ENCODE data around the gene AKAP17A.
A peak's percentile ranks its signal among the peaks of the same experiment; 100 is the strongest.

Gene AKAP17A

DNA sequence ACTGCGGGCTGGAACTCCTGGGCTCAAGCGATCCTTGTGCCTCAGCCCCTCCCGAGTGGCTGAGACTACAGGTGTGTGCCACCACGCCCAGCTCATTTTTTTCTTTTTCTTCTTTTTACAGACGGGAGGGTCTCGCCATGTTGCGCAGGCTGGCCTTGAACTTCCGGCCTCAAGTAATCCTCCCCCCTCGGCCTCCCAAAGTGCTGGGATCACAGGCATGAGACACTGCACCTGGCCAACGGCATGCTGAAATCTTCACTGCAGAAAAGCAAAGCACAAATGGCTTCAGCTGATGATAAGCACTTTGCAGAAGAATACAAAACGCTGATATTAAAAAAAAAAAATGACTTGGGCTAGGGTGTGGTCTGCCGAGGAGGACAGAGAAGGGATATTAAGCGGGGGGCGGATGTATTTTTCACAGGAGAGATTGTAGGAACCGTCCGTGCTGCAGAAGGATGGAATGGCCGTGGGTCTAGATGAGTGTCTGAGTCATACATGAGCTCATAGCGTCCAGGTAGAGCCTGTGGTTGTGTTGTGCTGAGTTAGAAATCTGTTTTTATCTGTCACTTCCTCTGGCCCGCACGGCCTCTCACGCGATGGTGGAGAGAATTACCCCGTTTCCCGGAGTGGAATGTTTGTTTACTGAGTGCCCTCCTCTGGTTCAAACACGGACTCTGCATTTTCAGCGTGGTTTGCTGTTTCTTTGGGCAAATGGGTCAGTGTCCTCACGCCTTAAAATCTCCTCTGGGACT lies 8.5 kb upstream of the AKAP17A start:
- no peak for DNase-seq (ENCODE audit: low spot score)

DNA sequence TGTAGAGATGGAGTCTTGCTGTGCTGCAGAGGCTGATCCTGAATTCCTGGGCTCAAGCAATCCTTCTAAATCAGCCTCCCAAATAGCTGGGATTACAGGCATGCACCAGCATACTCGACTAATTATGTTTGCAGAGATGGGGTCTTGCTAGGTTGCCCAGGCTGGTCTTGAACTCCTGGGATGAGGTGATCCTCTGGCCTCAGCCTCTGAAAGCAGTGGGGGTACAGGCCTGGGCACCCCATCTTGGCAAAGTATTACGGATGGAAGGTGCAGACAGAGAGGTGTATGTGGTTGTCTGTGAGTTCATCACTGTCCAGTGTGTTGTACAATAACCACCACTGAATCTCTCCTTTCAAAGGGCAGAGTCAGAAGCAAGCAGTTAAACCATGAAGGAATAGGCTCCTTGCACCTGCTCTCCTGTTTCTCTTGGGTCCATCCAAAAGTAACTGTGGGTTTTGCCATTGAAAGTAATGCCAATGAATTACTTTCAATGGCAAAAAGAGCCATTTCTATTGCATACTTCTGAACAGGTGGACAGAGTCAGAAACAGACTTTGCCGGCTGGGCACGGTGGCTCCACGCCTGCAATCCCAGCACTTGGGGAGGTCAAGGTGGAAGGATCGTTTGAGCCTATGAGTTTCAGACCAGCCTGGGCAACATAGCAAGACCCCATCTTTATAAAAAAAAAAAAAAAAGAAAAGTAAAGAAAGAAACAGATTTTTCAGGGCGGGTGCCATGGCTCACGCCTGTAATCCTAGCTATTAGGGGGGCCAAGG lies 7.0 kb upstream of the AKAP17A start:
- no peak for DNase-seq (ENCODE audit: low spot score)

DNA sequence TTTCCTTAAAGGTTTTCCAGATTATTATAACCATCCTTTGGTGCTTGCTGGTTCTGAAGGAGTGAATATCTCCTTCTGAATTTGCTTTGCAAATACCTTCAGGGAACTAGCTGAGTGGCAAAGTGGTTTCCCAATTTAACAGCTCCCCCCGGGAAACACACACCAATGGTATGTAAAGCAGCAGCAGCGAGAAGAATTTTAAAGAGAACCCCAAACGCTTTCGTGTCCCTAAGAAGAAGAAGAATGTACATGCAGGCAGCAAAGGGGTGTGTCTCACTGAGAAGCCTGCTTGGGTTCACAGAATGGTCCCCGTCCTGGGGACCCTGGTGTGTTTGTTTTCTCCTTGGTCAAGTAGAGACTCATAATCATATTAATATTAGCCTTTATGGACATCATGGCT lies 4.2 kb upstream of the AKAP17A start:
- DNase-seq (ENCODE audit: low spot score), result no peak

DNA sequence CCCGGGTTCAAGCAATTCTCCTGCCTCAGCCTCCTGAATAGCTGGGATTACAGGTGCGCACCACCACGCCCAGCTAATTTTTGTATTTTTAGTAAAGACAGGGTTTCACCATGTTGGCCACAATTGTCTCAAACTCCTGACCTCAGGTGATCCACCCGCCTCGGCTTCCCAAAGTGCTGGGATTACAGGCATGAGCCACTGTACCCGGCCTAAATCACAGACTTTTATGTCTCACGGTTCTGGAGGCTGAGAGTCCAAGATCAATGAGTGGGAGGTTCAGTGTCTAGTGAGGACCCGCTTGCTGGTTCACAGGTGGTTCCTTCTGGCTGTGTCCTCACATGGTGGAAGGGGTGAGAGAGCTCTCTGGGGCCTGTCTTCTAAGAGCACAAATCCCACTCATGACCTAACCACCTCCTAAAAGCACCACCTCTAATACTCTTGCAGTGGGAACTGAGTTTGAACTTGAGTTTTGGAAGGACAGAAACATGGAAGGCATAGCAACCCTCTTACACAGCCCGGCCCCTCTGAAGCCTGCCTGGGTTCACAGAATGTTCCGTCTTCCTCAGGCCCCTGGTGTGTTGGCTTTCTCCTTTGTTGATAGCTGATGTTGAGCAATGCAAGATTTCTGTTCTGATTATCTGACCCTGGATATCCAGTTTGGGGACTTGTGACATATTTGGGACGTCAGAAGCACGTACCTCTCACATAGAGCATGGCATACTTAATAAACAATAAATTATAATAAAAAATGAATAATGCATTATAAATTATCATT lies 1.9 kb upstream of the AKAP17A start:
- DNase-seq (ENCODE audit: low spot score), result no peak

DNA sequence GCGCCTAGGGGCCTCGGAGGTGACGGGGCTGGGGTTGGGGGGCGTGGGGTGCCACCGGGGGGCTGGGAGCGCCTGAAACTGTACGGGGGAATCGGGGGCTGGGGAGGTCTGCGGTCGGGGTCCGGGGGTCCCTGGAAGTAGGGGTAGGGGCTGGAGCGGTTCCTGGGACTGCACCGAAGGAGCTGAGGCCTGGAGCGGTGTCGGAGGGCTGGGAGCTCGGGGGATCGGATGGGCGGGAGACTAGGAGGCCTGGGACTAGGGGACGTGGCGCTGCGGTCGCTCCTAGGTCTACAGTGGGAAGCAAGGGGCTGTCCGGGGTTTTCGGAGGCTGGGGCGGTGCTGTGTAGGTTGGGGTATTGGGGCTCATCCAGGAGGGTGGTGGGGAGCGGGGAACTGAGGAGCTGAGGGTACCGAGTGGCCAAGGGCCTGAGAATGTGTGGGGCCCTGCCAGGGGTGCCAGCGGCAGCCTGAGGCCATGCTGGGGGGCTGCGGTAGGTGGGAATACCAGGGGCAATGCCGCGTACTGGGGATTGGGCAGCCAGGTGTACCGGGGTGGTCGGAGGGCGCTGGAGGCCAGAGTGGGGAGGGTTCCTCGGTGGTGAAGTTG lies 562 bp downstream of the AKAP17A start:
- DNase-seq (ENCODE audit: low spot score), result peak; percentile 44

DNA sequence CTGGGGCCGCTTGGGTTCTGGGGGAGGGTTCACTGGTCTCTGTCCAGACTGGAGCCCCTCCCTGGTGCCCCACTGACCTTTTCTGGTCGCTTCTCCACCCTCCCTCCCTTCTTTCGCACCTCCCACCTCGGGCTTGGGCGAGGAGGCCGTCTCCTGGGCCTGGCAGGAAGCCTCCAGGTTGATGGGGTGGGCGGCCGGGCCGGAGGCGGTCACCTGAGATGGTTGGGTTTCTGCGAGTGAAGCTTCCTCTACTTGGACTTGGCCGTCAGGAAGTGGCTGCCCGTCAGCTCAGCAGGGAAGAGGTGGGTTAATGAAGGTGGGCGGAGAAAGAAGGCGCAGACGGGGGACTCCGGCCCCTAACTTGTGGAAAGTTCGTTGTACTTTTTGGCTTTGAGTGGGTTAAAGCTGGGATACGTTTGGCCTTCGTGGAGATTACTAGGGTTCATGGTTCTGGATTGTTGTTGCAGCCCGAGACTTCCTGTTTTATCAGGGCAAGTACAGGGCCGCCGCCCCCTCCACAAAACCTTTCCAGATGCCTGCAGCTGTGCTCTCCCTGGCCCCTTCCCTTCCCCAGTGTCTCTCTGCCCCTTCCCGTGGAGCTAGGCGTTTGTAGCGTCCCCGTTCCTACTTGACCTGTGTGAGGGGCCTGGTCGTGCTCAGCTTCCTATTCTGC lies 1.2 kb downstream of the AKAP17A start:
- DNase-seq (ENCODE audit: low spot score), result peak; percentile 24

DNA sequence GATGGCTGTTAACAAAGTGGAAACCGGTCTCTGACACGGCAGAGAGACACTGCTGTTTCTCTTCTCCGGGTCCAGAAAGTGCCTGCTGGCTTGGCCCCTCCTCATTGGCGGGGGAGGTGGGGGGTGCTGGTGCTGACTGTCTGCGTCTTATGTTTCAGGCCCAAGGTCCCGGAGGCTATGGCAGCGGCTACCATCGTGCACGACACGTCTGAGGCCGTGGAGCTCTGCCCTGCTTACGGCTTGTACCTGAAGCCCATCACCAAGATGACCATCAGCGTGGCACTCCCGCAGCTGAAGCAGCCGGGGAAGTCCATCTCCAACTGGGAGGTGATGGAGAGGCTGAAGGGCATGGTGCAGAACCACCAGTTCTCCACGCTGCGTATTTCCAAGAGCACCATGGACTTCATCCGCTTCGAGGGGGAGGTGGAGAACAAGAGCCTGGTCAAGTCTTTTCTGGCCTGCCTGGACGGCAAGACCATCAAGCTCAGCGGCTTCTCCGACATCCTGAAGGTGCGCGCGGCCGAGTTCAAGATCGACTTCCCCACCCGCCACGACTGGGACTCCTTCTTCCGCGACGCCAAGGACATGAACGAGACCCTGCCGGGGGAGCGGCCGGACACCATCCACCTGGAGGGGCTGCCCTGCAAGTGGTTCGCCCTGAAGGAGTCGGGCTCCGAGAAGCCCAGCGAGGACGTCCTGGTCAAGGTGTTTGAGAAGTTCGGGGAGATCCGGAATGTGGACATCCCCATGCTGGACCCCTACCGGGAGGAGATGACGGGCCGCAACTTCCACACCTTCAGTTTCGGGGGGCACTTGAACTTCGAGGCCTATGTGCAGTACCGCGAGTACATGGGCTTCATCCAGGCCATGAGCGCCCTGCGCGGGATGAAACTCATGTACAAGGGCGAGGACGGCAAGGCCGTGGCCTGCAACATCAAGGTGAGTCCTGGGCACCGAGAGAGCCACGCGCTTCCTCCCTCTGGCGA lies 2.2 kb downstream of the AKAP17A start:
- DNase-seq (ENCODE audit: low spot score), result no peak

DNA sequence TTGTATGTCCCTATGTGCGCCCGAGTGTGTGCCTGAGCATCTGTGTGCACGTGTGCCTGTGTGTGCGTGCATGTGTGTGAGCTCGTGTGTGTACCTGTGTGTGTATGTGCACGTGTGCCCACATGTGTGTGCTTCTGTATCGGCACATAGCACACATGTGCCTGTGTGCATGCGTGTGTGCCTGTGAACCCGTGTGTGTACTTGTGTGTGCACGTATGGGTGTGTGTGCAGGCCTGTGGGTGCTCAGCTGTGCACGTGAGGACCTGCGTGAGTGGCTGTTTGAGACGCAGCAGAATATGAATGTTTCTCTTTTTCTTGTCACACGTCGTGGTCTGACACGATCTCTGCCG lies 4.3 kb downstream of the AKAP17A start:
- DNase-seq (ENCODE audit: low spot score), result no peak

DNA sequence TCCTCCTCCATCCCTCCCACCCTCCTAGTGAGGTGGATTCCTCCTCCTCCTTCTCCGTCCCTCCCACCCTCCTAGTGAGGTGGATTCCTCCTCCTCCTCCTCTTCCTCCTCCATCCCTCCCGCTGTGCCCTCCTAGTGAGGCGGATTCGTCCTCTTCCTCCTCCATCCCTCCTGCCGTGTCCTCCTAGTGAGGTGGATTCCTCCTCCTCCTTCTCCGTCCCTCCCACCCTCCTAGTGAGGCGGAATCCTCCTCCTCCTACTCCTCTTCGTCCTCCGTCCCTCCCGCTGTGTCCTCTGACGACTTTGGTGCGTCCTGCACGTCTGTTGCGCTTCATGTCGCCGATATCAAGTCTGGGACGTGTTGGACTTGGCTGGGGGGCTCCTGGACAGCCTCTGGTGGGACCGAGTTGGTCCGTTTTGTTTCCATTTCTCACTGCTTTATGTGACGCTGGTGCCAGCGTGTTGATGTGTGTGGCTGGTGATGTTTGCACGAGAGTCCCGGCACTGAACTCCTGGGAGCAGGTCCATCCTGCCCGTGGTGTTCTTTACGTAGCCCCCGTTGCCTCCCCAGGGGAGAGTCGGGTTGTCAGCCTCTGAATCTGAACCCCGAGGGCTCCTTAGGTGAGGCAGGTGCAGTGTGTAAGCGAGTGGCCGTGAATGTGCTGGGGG lies 5.4 kb downstream of the AKAP17A start:
- DNase-seq (ENCODE audit: low spot score), result no peak

DNA sequence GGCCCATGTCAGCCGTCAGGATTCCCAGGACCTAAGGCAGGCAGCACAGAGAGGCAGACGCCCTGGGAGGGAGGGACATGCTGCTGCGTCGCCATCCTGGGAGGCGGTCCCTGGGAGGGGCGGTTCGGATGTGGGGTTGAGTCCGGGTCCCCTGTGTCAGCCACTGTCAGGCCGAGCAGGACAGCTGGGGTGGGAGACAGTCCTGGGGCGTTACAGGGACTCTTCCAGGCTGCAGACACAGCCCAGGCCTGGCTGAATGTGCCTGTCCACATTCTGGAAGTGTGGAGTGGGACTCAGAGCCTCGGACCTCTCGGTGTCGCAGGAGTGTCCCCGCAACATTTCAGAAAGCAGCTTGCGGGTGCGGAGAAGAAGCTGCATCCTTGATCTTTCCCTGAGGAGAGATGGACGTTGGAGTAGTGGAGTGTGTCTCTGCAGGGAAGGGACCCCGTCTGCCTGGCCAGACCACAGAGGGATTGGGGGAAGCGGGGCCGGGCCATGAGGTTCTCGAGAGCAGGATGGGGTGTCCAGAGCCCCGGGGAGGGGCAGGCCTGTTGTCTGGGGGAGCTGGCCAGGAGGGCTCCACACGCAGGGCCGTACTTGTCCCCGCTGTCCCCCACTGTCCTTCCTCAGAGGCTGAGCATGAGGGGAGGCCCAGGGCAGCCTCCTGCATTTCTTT lies 6.1 kb downstream of the AKAP17A start:
- peak; percentile 14 for DNase-seq (ENCODE audit: low spot score)

DNA sequence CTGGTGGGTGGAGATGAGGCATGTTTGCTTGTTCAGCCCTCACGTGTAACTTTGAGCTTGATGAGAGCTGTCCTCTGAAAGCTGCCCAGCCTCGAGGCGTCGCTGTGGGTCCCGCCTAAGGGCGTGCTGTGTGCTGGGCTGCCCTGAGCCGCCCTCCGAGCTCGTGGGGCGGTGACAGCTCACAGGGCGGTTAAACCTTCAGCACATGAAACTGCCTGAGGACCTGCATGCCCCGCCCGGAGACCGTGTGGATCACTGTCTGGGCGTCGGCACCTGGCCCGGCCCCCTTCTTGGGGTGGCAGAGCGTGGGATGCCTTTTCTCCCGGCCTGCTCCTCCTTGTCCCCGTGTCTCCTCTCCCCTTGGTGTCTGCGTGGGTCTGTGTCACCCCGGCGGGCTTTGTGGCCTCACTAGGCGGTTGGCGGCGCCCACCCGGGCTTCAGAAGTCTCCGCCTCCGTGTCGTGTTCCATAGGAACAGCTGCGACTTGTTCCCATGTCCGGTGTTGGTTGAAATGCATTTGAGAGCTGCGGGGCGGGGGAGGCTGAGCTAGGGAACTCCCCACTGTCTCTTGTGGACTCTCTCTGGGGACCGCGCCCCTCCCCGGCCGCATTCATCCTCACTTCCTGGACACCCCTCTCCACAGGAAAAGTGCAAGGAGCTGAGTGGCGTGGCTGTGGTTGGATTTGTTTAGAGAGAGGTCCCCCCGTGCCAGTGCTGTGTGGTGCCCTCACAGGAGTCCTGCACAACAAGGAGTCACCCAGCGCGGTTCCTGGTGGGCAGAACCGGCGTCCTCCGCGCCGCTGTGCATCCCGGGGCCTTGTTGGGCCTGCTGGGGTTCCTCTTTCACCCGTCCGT lies 6.8 kb downstream of the AKAP17A start:
- DNase-seq (ENCODE audit: low spot score), result peak; percentile 18

DNA sequence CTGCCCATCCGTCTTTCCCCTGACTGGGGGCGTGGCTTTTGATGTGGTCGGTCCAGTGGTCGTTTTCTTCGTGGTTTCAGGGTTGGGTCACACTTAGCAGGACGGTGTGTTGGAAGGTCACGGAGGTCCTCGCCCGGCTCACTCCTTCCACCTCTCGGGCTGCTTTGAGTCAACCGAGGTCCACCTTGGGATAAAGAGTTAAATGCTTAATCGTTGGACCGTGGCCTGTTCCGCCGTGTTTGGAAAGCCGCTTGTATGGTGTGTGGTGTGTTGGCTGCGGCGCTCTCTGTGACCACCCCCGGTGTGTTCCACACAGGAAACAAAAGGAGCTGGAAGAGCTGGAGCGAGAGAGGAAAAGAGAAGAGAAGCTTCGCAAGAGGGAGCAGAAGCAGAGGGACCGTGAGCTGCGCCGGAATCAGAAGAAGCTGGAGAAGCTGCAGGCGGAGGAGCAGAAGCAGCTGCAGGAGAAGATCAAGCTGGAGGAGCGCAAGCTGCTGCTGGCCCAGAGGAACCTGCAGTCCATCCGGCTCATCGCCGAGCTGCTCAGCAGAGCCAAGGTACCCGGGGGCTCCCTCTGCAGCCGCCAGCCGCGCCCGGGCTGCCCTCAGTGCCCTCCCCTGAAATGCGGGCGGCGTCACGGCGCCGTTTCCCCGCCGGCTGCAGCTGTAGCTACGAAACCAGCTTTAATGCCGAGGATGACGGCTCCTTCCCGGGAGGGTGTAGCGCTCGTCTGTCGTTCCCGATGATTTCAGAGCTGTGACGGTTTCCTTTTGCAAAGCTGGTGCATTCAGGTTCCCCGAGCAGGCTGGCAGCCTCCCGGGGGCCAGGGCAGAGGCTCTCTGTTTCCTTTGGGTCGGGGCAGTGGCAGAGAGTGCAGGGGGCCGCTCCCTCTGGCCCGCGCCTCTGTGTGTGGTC lies 7.7 kb downstream of the AKAP17A start:
- no peak for DNase-seq (ENCODE audit: low spot score)

DNA sequence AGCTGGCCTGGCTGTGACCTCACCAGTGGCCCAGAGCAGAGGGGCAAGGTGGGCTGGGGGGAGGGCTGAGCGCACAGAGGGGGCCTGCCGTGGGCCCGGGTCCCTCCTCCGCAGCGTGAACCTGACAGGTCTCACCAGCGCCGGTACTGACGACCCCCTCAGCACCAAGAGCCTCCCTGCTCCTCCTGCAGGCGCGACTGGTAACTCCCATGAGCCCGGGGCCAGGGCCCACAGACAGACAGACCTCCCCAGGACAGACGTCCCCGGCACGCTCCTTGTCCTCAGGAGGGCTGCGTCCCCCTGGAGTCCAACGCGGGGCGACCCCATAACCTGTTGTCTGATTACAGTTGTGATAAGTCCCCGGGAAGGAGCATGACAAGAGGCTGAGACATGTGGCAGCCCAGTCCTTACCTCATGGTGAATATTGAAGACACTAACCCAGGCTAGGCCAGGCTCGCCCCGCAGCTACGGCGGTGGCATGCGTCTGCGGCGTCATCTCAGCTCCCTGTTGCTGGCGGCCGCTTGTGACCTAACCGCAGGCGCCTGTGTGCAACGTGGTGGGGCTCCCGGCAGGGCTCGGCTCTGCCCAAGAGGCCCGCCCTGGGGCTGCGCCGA lies 8.5 kb downstream of the AKAP17A start:
- DNase-seq (ENCODE audit: low spot score), result peak; percentile 22

DNA sequence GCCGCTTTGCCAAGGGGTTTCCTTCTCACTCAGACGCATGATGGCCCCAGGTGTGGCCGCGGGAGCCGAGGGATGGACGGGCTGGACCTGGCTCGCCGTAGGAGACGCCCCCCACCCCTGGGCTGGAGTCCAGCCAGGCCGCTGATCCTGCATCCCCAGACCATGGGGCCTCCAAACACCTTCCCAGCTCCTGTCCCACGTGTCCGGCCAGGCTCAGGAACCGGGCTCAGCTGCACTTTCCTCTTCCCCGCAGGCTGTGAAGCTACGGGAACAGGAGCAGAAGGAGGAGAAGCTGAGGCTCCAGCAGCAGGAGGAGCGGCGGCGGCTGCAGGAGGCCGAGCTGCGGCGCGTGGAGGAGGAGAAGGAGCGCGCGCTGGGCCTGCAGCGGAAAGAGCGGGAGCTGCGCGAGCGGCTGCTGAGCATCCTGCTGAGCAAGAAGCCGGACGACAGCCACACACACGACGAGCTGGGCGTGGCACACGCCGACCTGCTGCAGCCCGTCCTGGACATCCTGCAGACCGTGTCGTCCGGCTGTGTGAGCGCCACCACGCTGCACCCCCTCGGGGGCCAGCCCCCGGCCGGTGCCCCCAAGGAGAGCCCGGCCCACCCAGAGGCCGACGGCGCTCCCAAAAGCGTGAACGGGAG lies 9.1 kb downstream of the AKAP17A start:
- DNase-seq (ENCODE audit: low spot score), result peak; percentile 24

DNA sequence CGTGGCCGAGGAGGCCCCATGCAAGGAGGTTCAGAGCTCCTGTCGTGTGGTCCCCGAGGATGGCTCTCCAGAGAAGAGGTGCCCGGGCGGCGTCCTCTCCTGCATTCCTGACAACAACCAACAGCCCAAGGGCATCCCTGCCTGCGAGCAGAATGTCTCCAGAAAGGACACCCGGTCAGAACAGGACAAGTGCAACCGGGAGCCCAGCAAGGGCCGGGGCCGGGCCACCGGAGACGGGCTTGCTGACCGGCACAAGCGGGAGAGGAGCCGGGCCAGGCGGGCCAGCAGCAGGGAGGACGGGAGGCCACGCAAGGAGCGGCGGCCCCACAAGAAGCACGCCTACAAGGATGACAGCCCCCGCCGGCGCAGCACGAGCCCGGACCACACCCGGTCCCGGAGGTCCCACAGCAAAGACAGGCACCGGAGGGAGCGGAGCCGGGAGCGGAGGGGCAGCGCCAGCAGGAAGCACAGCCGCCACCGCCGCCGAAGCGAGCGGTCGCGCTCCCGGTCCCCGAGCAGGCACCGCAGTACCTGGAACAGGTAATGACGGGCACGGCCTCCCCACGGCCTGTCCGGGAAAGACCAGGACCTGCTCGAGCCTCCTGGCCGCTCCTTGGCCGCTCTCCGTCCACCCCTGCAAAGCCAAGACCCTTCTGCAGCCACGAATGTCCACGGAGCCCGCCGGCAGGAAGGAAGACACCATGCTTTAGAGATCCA lies 9.8 kb downstream of the AKAP17A start:
- peak; percentile 22 for DNase-seq (ENCODE audit: low spot score)

DNA sequence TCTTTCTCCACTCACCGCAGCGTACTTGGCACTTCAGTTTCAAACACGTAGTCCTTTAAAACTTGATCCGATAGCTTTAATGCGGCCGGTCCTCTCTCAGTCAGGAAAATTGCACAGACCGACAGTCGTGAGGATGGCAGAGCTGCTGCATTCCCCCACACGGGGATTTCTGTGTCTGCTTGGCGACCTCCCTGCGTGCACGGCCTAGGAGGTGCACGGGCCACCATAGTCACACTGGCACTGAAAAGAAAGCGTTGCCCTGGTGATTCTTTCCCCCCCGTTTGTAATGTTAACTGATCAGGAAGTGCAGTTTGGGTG lies 10.3 kb downstream of the AKAP17A start:
- DNase-seq (ENCODE audit: low spot score), result no peak

Measured in D341Med (cell line).